H1 (cell line): Measurements from ENCODE around the gene PPP2R3B. TPM values are rescaled to one million over a fixed set of nuclear protein-coding genes. Genes with fewer than 3 reads are reported as not detected.

Experiments used
- CTCF ChIA-PET: fragments of 300-600 bp; sonication (Branson Sonifier 250); formaldehyde crosslinking; loops from one replicate; lab custom pipeline; 2021; ENCODE audit not compliant: partially characterized antibody; lab: Charles Lee
- POLR2A ChIA-PET: fragments of 300-600 bp; sonication (Branson Sonifier 250); formaldehyde crosslinking; loops from one replicate; lab custom pipeline; 2021; ENCODE audit warnings: inconsistent platforms; ENCODE audit not compliant: partially characterized antibody; lab: Charles Lee
- DNase-seq, 2 experiments: peaks; one replicate each; pipeline versions ENCODE4 v3.0.0 to v3.0.0-alpha.2; 2010 to 2022; ENCODE audit warnings: low spot score in 2 of 2, low read depth in 1 of 2, mixed read lengths in 1 of 2
- FAIRE-seq: peaks from 2 replicates; lab custom pipeline; 2011; peaks lifted over from hg19 to GRCh38; lab: Jason Lieb, UNC
- H2AFZ ChIP-seq: 2 replicates; pipeline ENCODE4 v1.8.1; 2012; ENCODE audit warnings: low read length, inconsistent platforms
- H2AK5ac ChIP-seq: 2 replicates; pipeline ENCODE4 v1.6.1; 2013; ENCODE audit warnings: low read depth, low read length
- H2BK120ac ChIP-seq: replicated peaks from 2 replicates; pipeline ENCODE3; 2013; ENCODE audit warnings: low read depth, low read length, inconsistent platforms
- H2BK12ac ChIP-seq: 2 replicates; pipeline ENCODE4 v1.6.1; 2013; ENCODE audit warnings: low read depth, low read length
- H2BK15ac ChIP-seq: 2 replicates; pipeline ENCODE4 v1.6.1; 2013; ENCODE audit warnings: low read length
- H2BK20ac ChIP-seq: 2 replicates; pipeline ENCODE4 v1.6.1; 2013; ENCODE audit warnings: low read length
- H2BK5ac ChIP-seq: 2 replicates; pipeline ENCODE4 v1.6.1; 2013; ENCODE audit warnings: low read depth, low read length
- H3K14ac ChIP-seq: 2 replicates; pipeline ENCODE4 v1.6.1; 2013; ENCODE audit warnings: inconsistent platforms; ENCODE audit not compliant: insufficient read length
- H3K18ac ChIP-seq: 2 replicates; pipeline ENCODE4 v1.6.1; 2013; ENCODE audit warnings: low read length; ENCODE audit errors: extremely low read depth
- H3K23ac ChIP-seq: 2 replicates; pipeline ENCODE4 v1.6.1; 2013; ENCODE audit warnings: inconsistent platforms; ENCODE audit not compliant: insufficient read length
- H3K23me2 ChIP-seq: 2 replicates; pipeline ENCODE4 v1.6.1; 2013; ENCODE audit warnings: low read depth, low read length
- H3K27ac ChIP-seq: 2 replicates; pipeline ENCODE4 v1.6.1; 2011; ENCODE audit warnings: low read depth, low read length, inconsistent platforms
- H3K27me3 ChIP-seq, 4 experiments: replicated peaks in 1 of 4; 1 replicate in 1 of 4; 2 replicates in 3 of 4; pipeline versions ENCODE4 v1.6.1 to v1.8.1; 2011 to 2013; ENCODE audit warnings: low read length in 3 of 4, mild to moderate bottlenecking in 3 of 4, inconsistent platforms in 2 of 4, mixed read lengths in 2 of 4, moderate library complexity in 1 of 4; ENCODE audit not compliant: control insufficient read depth in 3 of 4, insufficient read depth in 3 of 4; ENCODE audit errors: extremely low read depth in 1 of 4
- H3K36me3 ChIP-seq, 4 experiments: 2 replicates each; pipeline versions ENCODE4 v1.6.1 to v1.8.1; 2011 to 2013; ENCODE audit warnings: mild to moderate bottlenecking in 4 of 4, low read length in 3 of 4, moderate library complexity in 2 of 4, control low read depth in 1 of 4, inconsistent platforms in 1 of 4; ENCODE audit not compliant: insufficient read depth in 4 of 4, control insufficient read depth in 2 of 4
- H3K4ac ChIP-seq: replicated peaks from 2 replicates; pipeline ENCODE3; 2013; ENCODE audit warnings: low read length, low read depth, mixed read lengths, inconsistent platforms; ENCODE audit not compliant: insufficient read length
- H3K4me1 ChIP-seq, 4 experiments: replicated peaks in 1 of 4; 1 replicate in 1 of 4; 2 replicates in 3 of 4; pipeline versions ENCODE4 v1.6.1 to v1.8.1; 2011 to 2013; ENCODE audit warnings: low read length in 3 of 4, inconsistent platforms in 2 of 4, mixed read lengths in 1 of 4; ENCODE audit not compliant: insufficient read depth in 4 of 4, control insufficient read depth in 3 of 4
- H3K4me2 ChIP-seq, 2 experiments: 2 replicates each; pipeline versions ENCODE4 v1.6.1 to v1.8.1; 2011 to 2013; ENCODE audit warnings: low read depth in 2 of 2, low read length in 2 of 2, control low read depth in 1 of 2, inconsistent platforms in 1 of 2, mild to moderate bottlenecking in 1 of 2; ENCODE audit not compliant: insufficient read depth in 1 of 2
- H3K4me3 ChIP-seq, 4 experiments: fragments of 200-600, 300-600 bp in 1 of 4; sonication (generic), shearing (Covaris generic), sonication (Bioruptor Twin) in 1 of 4; 2 replicates each; pipeline versions ENCODE4 v1.5.1 to v1.8.1; 2011 to 2016; ENCODE audit warnings: low read length in 4 of 4, low read depth in 3 of 4, control low read depth in 2 of 4, inconsistent platforms in 2 of 4, mild to moderate bottlenecking in 2 of 4, mixed read lengths in 1 of 4, moderate library complexity in 1 of 4; ENCODE audit not compliant: insufficient read depth in 2 of 4; ENCODE audit errors: extremely low read depth in 1 of 4
- H3K56ac ChIP-seq: replicated peaks from 2 replicates; pipeline ENCODE3; 2013; ENCODE audit warnings: low read depth, mild to moderate bottlenecking, mixed read lengths, low read length, inconsistent platforms; ENCODE audit not compliant: insufficient read length
- H3K79me1 ChIP-seq: 2 replicates; pipeline ENCODE4 v1.6.1; 2013; ENCODE audit warnings: low read depth, low read length, control low read depth
- H3K79me2 ChIP-seq, 2 experiments: 2 replicates each; pipeline versions ENCODE4 v1.6.1 to v1.8.1; 2012 to 2013; ENCODE audit warnings: low read length in 2 of 2, mild to moderate bottlenecking in 2 of 2, inconsistent platforms in 1 of 2; ENCODE audit not compliant: insufficient read depth in 2 of 2, control insufficient read depth in 1 of 2
- H3K9ac ChIP-seq, 4 experiments: replicated peaks in 1 of 4; 1 replicate in 1 of 4; 2 replicates in 3 of 4; pipeline versions ENCODE4 v1.6.1 to v1.8.1; 2011 to 2013; ENCODE audit warnings: low read depth in 3 of 4, low read length in 3 of 4, control low read depth in 2 of 4, mild to moderate bottlenecking in 2 of 4, moderate library complexity in 2 of 4, inconsistent platforms in 1 of 4; ENCODE audit errors: extremely low read depth in 1 of 4
- H3K9me3 ChIP-seq, 2 experiments: 2 replicates each; pipeline versions ENCODE4 v1.6.1 to v1.8.1; 2012 to 2013; ENCODE audit warnings: mild to moderate bottlenecking in 2 of 2, moderate library complexity in 2 of 2, control low read depth in 1 of 2, inconsistent platforms in 1 of 2, low read depth in 1 of 2, low read length in 1 of 2, mixed read lengths in 1 of 2; ENCODE audit not compliant: insufficient read depth in 2 of 2
- H4K20me1 ChIP-seq, 2 experiments: replicated peaks in 1 of 2; 2 replicates each; pipeline versions ENCODE3 to v1.8.1; 2011 to 2013; ENCODE audit warnings: inconsistent platforms in 2 of 2, low read length in 2 of 2, mild to moderate bottlenecking in 1 of 2; ENCODE audit not compliant: insufficient read depth in 2 of 2, control insufficient read depth in 1 of 2
- H4K5ac ChIP-seq: 2 replicates; pipeline ENCODE4 v1.6.1; 2013; ENCODE audit warnings: low read length, low read depth, mixed read lengths, inconsistent platforms; ENCODE audit not compliant: insufficient read length
- H4K8ac ChIP-seq: 2 replicates; pipeline ENCODE4 v1.8.0; 2013; ENCODE audit warnings: mild to moderate bottlenecking, moderate library complexity, low read length, inconsistent platforms; ENCODE audit not compliant: insufficient read depth; ENCODE audit errors: extremely low read depth
- H4K91ac ChIP-seq: replicated peaks from 2 replicates; pipeline ENCODE3; 2013; ENCODE audit warnings: low read length, mixed read lengths, inconsistent platforms; ENCODE audit not compliant: insufficient read length
- CHD2 ChIP-seq: IDR thresholded peaks from 2 replicates; pipeline ENCODE4 v1.6.1; 2012; ENCODE audit warnings: low read length, improper control_type of control experiment
- POLR2AphosphoS5 ChIP-seq: IDR thresholded peaks from 2 replicates; pipeline ENCODE4 v1.6.1; 2011; ENCODE audit warnings: low read depth, low read length
- WGBS, 2 experiments: shearing (Covaris generic) in 1 of 2; methylation state at CpG; one replicate each; pipeline versions ENCODE4 v1.1.6 to v1.1.7; 2013 to 2015; ENCODE audit warnings: low lambda C conversion rate in 2 of 2, mixed read lengths in 2 of 2, inconsistent platforms in 1 of 2, low coverage in 1 of 2, missing lambda C conversion rate in 1 of 2; ENCODE audit not compliant: insufficient replicate concordance in 2 of 2, insufficient coverage in 1 of 2, insufficient read length in 1 of 2; ENCODE audit errors: extremely low coverage in 1 of 2, missing lambda C conversion rate in 1 of 2; 5-methylcytosine and 5-hydroxymethylcytosine counted together
- polyA plus RNA-seq, 7 experiments: library from polyadenylated mRNA; depleted of rRNA in 3 of 7; stranded (reverse) in 5 of 7; unstranded in 2 of 7; fragments of >200 nt in 5 of 7; fragments of 200-250 nt in 2 of 7; gene quantifications; 1 replicate in 5 of 7; 2 replicates in 1 of 7; 4 replicates in 1 of 7; pipeline versions ENCODE4 v1.2.1 to v1.2.3, GENCODE V29; 2011 to 2013; ENCODE audit warnings: missing spikeins in 2 of 7, mixed read lengths in 2 of 7
- total RNA-seq: library from RNA; stranded (reverse); fragmentation: NEBNext Ultra II Directional; extraction: Animal tissue kit (Norgen Biotek cat#: 25700); gene quantifications from 2 replicates; pipeline ENCODE4 v1.2.1, GENCODE V29; 2021

PPP2R3B gene
- total and polyA plus RNA-seq, 2 of the 8 experiments (the other 6 are each of a cell fraction or from before 2014, with no cell fraction given), result 47.6 to 86.7 TPM

GRCh38 chrX:298993-299392, 87.7 kb downstream of the PPP2R3B start:
- H3K23ac ChIP-seq, result no peak overlapping the region
- peaks cover 0 to 4% of the 10 kb centered on the region in 2 experiments; a peak in 1 of 4 replicates for H3K79me2 ChIP-seq
- peak; percentile 65 for TF ChIP-seq POLR2AphosphoS5
- TF ChIP-seq CHD2, result no peak
- TF ChIP-seq, all 59 proteins: peak for 1
- Histone ChIP-seq H3K27me3 (no peaks in the 10 kb centered on the region), H2BK15ac (no peak overlapping the region), H3K18ac (no peak overlapping the region), H3K4me1 (no peaks in the 10 kb centered on the region), H2AFZ (no peak overlapping the region), H3K4ac (no peak overlapping the region), H3K36me3 (peaks cover 20 to 74% (median 53%) of the 10 kb centered on the region in 4 experiments), H2BK120ac (no peak overlapping the region), H3K9me3 (no peaks in the 10 kb centered on the region; a peak in 1 of 4 replicates), H2BK20ac (no peak overlapping the region), H4K20me1 (peaks cover 3 to 11% of the 10 kb centered on the region in 2 experiments), H3K4me2 (no peak overlapping the region), H4K8ac (no peak overlapping the region), H3K9ac (no peak overlapping the region), H3K79me1 (peaks cover 2% of the 10 kb centered on the region; the same call in 1 of the 2 replicates), H2BK12ac (no peak overlapping the region), H2AK5ac (no peak overlapping the region), H3K14ac (no peak overlapping the region), H3K4me3 (no peak overlapping the region), H2BK5ac (no peak overlapping the region), H4K5ac (no peak overlapping the region), H4K91ac (no peak overlapping the region), H3K23me2 (no peaks in the 10 kb centered on the region), H3K27ac (no peak overlapping the region), H3K56ac (no peak overlapping the region)
- DNase-seq, result no peak
- no peak for FAIRE-seq
- CTCF ChIA-PET, result no interaction called here
- POLR2A ChIA-PET, result no interaction called here
- WGBS, 2 experiments, result 92% methylated on average over 34 of the region's 36 CpGs; no CpG with 5 or more reads in 1 of the 2 experiments
